Pancreas (tissue), 10 donors: Measurements from ENCODE around the gene WRNIP1. TPM values are rescaled to one million over a fixed set of nuclear protein-coding genes. Genes with fewer than 3 reads are reported as not detected.

Experiments used
- ATAC-seq, 4 donors: fragments of 200-7000 bp; cut with Tn5 transposase; one replicate each; pipeline versions ENCODE4 v1.8.0 to v1.9.1; 2020; ENCODE audit warnings: mild to moderate bottlenecking in 4 of 4, moderate library complexity in 4 of 4
- DNase-seq, 6 donors: peaks; one replicate each; pipeline ENCODE4 v3.0.0-alpha.2; 2020
- FAIRE-seq: peaks from 2 replicates; lab custom pipeline; 2012; peaks lifted over from hg19 to GRCh38; lab: Jason Lieb, UNC
- H3K27ac ChIP-seq, 4 donors: fragments of 200-600 bp; sonication (generic); 1 replicate in 3 of 4; 2 replicates in 1 of 4; pipeline versions ENCODE4 v1.5.0 to v1.8.0; 2020
- H3K27me3 ChIP-seq, 4 donors: fragments of 200-600 bp; one replicate each; pipeline ENCODE4 v1.8.0; 2021
- H3K36me3 ChIP-seq, 3 donors: fragments of 200-600 bp; sonication (generic) in 1 of 3; one replicate each; pipeline versions ENCODE4 v1.5.0 to v1.8.0; 2020 to 2021
- H3K4me1 ChIP-seq, 3 donors: fragments of 200-600 bp; one replicate each; pipeline ENCODE4 v1.8.0; 2021
- H3K4me3 ChIP-seq, 4 donors: fragments of 200-600 bp; sonication (generic) in 2 of 4; one replicate each; pipeline versions ENCODE4 v1.5.0 to v1.8.0; 2020 to 2021
- H3K9me3 ChIP-seq, 4 donors: fragments of 200-600 bp; one replicate each; pipeline ENCODE4 v1.8.0; 2021
- CTCF ChIP-seq, 4 donors: fragments of 200-600 bp; sonication (generic) in 3 of 4; IDR thresholded peaks; one replicate each; pipeline versions ENCODE4 v1.5.0 to v1.8.0; 2021; ENCODE audit warnings: antibody characterized with exemption in 4 of 4
- WGBS, 2 donors: extraction: QIAGEN DNeasy Blood & Tissue Kit; methylation state at CpG; one replicate each; pipeline ENCODE4 v1.1.7; 2013; 5-methylcytosine and 5-hydroxymethylcytosine counted together
- intact Hi-C, 3 donors: fragments of 100-400 bp; cut with DNase I; formaldehyde crosslinking; loops; one replicate each; pipeline versions ENCODE4 v1.11.1 to v1.14.2; 2022
- polyA plus RNA-seq, 2 donors: library from polyadenylated mRNA; stranded (reverse); fragments of 200-250 nt; gene quantifications; one replicate each; pipeline ENCODE4 v1.2.3, GENCODE V29; 2013
- total RNA-seq, 6 donors: library from RNA; stranded (reverse); fragmentation: NEBNext Ultra II Directional in 4 of 6; extraction: Animal tissue kit (Norgen Biotek cat#: 25700) in 4 of 6; gene quantifications; one replicate each; pipeline versions ENCODE4 v1.2.1 to v1.2.4, GENCODE V29; 2021 to 2023
- donor health status: healthy with polysubstance abuse.
- donor health status: DM: no; HTN: no; CAD: no; lungs with moderate emphysema.
- donor health status: DM: no; HTN: no; CAD: no.
- donor health status: control.
- donor health status: control.
- donor health status: Bipolar disorder and iron deficiency.
- donor health status: DM: yes; HTN: yes; CAD: no.
- donor health status: DM: no; HTN: no; CAD: no.
- donor health status: DM: no; HTN: no; CAD: no.
- donor health status: DM: yes; HTN: yes; CAD: no.

Gene WRNIP1
- total and polyA plus RNA-seq, 8 donors = 19.2 to 45.7 (median 23.8) TPM

DNA sequence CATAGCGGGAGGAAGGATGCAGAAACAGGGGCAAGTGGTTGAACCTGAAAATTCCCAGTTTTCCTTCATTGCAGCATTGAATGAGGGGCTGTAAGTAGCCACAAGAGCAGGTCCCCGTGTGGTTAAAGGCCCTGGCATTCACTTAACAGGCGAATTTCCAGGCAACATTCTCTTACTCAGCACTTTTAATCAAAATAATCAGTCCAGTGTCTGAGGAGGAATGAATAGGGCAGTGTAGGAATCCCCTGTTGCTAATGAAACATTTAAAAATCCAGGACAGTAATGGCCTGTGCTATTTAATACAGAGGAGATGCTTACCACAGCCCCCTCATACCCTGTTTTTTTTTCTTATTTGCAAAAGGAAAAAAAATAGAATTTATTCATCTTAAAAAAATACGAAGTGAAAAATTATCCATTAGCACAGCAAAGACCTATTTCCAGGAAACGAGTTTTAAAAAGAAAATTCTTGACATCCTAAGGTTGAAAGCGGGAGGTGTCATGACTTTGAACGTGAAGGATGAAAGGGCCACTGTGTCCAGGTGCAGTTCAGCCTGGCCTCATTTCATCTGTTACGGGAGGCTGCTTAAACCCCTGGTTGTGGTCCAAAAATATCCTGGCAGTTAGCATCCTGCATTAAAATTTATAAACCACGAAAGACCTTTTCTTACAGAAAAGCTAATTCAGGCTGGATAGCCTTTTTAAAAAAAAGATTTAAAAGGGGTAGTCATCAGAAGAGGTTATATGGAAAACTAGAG is 34.7 kb upstream of the WRNIP1 start:
- no peak overlapping the region for H3K27ac ChIP-seq
- DNase-seq (no peak), ATAC-seq (no peak), FAIRE-seq (no peak)
- intact Hi-C loops = no loop called here
- no peaks in the 10 kb centered on the region for H3K27me3 ChIP-seq
- no peak for TF ChIP-seq CTCF (IDR thresholded peaks at IDR 0.05)
- no peak overlapping the region for H3K4me3 ChIP-seq
- H3K9me3 ChIP-seq = no peaks in the 10 kb centered on the region
- H3K36me3 ChIP-seq = no peaks in the 10 kb centered on the region
- no peaks in the 10 kb centered on the region for H3K4me1 ChIP-seq
- 76 to 83% methylated on average over 9 of the region's 9 CpGs for WGBS, 2 donors

- no peak for TF ChIP-seq CTCF (IDR thresholded peaks at IDR 0.05)
- Histone ChIP-seq H3K4me3 (no peak overlapping the region), H3K27me3 (no peaks in the 10 kb centered on the region), H3K27ac (no peak overlapping the region), H3K36me3 (no peaks in the 10 kb centered on the region), H3K4me1 (no peaks in the 10 kb centered on the region), H3K9me3 (no peaks in the 10 kb centered on the region)
- WGBS, 2 donors = 67 to 76% methylated on average over 5 of the region's 5 CpGs
- ATAC-seq = no peak
- no peak for FAIRE-seq
- intact Hi-C loops = no loop called here
- no peak for DNase-seq
Measured at GRCh38 chr6:2731281-2731909, 33.8 kb upstream of the WRNIP1 start.

- ATAC-seq (peak in 1 of 4 donors; percentile 20), FAIRE-seq (no peak), DNase-seq (no peak)
Measured at GRCh38 chr6:2732503-2733089, 32.6 kb upstream of the WRNIP1 start.

GRCh38 chr6:2733324-2733723 is 31.9 kb upstream of the WRNIP1 start:
- peak in 3 of 4 donors; percentile 49 to 86 (median 84) for ATAC-seq
- peak in 1 of 6 donors; percentile 66 for DNase-seq
- no peak for FAIRE-seq

More at GRCh38 chr6:2732503-2733089, 32.6 kb upstream of the WRNIP1 start:
- no peaks in the 10 kb centered on the region for H3K4me1 ChIP-seq
- no peaks in the 10 kb centered on the region for H3K27me3 ChIP-seq
- peak overlapping the region in 1 of 4 donors; percentile 23 for H3K27ac ChIP-seq
- TF ChIP-seq CTCF (IDR thresholded peaks at IDR 0.05) = no peak
- WGBS, 2 donors = 44 to 45% methylated on average over 5 of the region's 5 CpGs
- H3K9me3 ChIP-seq = no peaks in the 10 kb centered on the region
- intact Hi-C loops = no loop called here
- H3K4me3 ChIP-seq = no peak overlapping the region
- H3K36me3 ChIP-seq = no peaks in the 10 kb centered on the region

More at GRCh38 chr6:2733324-2733723, 31.9 kb upstream of the WRNIP1 start:
- no peaks in the 10 kb centered on the region for H3K36me3 ChIP-seq
- TF ChIP-seq CTCF (IDR thresholded peaks at IDR 0.05) = no peak
- H3K27ac ChIP-seq = peak overlapping the region in 1 of 4 donors; percentile 23
- no peak overlapping the region for H3K4me3 ChIP-seq
- 82 to 84% methylated on average over 5 of the region's 5 CpGs for WGBS, 2 donors
- H3K9me3 ChIP-seq = no peaks in the 10 kb centered on the region
- intact Hi-C loops = no loop called here
- no peaks in the 10 kb centered on the region for H3K4me1 ChIP-seq
- H3K27me3 ChIP-seq = no peaks in the 10 kb centered on the region
